HL-60 (cell line): ENCODE measurements around the gene OGFOD3.

Experiments used
- DNase-seq, 2 experiments: peaks; one replicate each; pipeline ENCODE4 v3.0.0-alpha.2; 2010 to 2020; ENCODE audit warnings: low read depth in 1 of 2, low spot score in 1 of 2
- H3K27ac ChIP-seq: fragments of 250-450 bp; sonication (Bioruptor Pico); replicated peaks from 2 replicates; pipeline ENCODE4 v1.5.1; 2020; ENCODE audit warnings: mild to moderate bottlenecking, moderate library complexity
- H3K27me3 ChIP-seq: fragments of 250-450 bp; sonication (Bioruptor Pico); 2 replicates; pipeline ENCODE4 v1.5.1; 2021; ENCODE audit warnings: mild to moderate bottlenecking, moderate library complexity; ENCODE audit not compliant: insufficient read depth, poor library complexity, severe bottlenecking
- H3K4me3 ChIP-seq: replicated peaks from 2 replicates; pipeline ENCODE4 v1.5.1; 2011; ENCODE audit warnings: mild to moderate bottlenecking, control low read depth, low read length; ENCODE audit not compliant: insufficient read depth
- CTCF ChIP-seq: IDR thresholded peaks from one replicate; pipeline ENCODE4 v1.5.1; 2011; ENCODE audit warnings: low read length, control low read depth, inconsistent platforms; ENCODE audit not compliant: insufficient read depth
- GABPA ChIP-seq: IDR thresholded peaks from 2 replicates; pipeline ENCODE4 v1.6.1; 2012; ENCODE audit warnings: low read depth
- POLR2AphosphoS5 ChIP-seq: IDR thresholded peaks from 2 replicates; pipeline ENCODE4 v1.6.1; 2012; ENCODE audit warnings: low read depth
- REST ChIP-seq: IDR thresholded peaks from 2 replicates; pipeline ENCODE4 v1.6.1; 2012; ENCODE audit warnings: low read depth; ENCODE audit not compliant: insufficient replicate concordance
- SPI1 ChIP-seq: IDR thresholded peaks from 2 replicates; pipeline ENCODE4 v1.6.1; 2012; ENCODE audit warnings: low read depth, mild to moderate bottlenecking, borderline replicate concordance

OGFOD3 gene

GRCh38 chr17:82370471-82371332 is 47.7 kb downstream of the OGFOD3 start:
- Histone ChIP-seq H3K27ac (no peak overlapping the region), H3K27me3 (peaks cover 39% of the 10 kb centered on the region), H3K4me3 (no peak overlapping the region)
- DNase-seq, result no peak
- TF ChIP-seq REST (no peak), POLR2AphosphoS5 (no peak), CTCF (no peak), GABPA (no peak), SPI1 (no peak)

GRCh38 chr17:82369211-82369610 is 49.2 kb downstream of the OGFOD3 start:
- DNase-seq, result no peak
- no peak overlapping the region for H3K27ac ChIP-seq
- H3K27me3 ChIP-seq, result peaks cover 31% of the 10 kb centered on the region
- H3K4me3 ChIP-seq, result no peak overlapping the region
- TF ChIP-seq SPI1 (no peak), GABPA (no peak), REST (no peak), CTCF (no peak), POLR2AphosphoS5 (no peak)

GRCh38 chr17:82367724-82368524 is 50.5 kb downstream of the OGFOD3 start:
- Histone ChIP-seq H3K4me3 (no peak overlapping the region), H3K27ac (no peak overlapping the region), H3K27me3 (peaks cover 30% of the 10 kb centered on the region)
- TF ChIP-seq GABPA, result no peak
- TF ChIP-seq POLR2AphosphoS5, result no peak
- no peak for TF ChIP-seq SPI1
- TF ChIP-seq REST, result no peak
- TF ChIP-seq CTCF, result no peak
- DNase-seq, result no peak
